GM18951 (cell line): ENCODE measurements around the gene ADNP2.

Experiments used
- POLR2A ChIP-seq: IDR thresholded peaks from 4 replicates; pipeline ENCODE4 v1.6.1; 2011; ENCODE audit warnings: mild to moderate bottlenecking; ENCODE audit not compliant: insufficient read length, insufficient read depth; ENCODE audit errors: extremely low read depth
- in situ Hi-C: fragments of 300-500 bp; cut with MboI; formaldehyde crosslinking; loops from one replicate; pipeline ENCODE4 v1.12.0; 2022; ENCODE audit warnings: low sequenced_read_pairs, mixed read lengths, inconsistent platforms; ENCODE audit not compliant: unreplicated experiment

The ADNP2 gene

GRCh38 chr18:80175451-80176204, 66.6 kb downstream of the ADNP2 start:
- in situ Hi-C loops: no loop called here
- TF ChIP-seq POLR2A: no peak

GRCh38 chr18:80176334-80177073, 67.4 kb downstream of the ADNP2 start:
- in situ Hi-C loops: no loop called here
- TF ChIP-seq POLR2A: no peak

- in situ Hi-C loops: no loop called here
- TF ChIP-seq POLR2A: no peak
Measured at GRCh38 chr18:80177128-80177527, 68.1 kb downstream of the ADNP2 start.

- no peak for TF ChIP-seq POLR2A
- in situ Hi-C loops: no loop called here
Measured at GRCh38 chr18:80178935-80179818, 70.1 kb downstream of the ADNP2 start.

- no peak for TF ChIP-seq POLR2A
- in situ Hi-C loops: no loop called here
Measured at GRCh38 chr18:80179857-80180558, 70.9 kb downstream of the ADNP2 start.

GRCh38 chr18:80180778-80181564, 71.9 kb downstream of the ADNP2 start:
- no peak for TF ChIP-seq POLR2A
- in situ Hi-C loops: no loop called here

- no peak for TF ChIP-seq POLR2A
- in situ Hi-C loops: no loop called here
Measured at GRCh38 chr18:80181642-80182461, 72.8 kb downstream of the ADNP2 start.

GRCh38 chr18:80182855-80183254, 73.8 kb downstream of the ADNP2 start:
- in situ Hi-C loops: no loop called here
- TF ChIP-seq POLR2A: no peak

GRCh38 chr18:80183273-80184050, 74.4 kb downstream of the ADNP2 start:
- no peak for TF ChIP-seq POLR2A
- in situ Hi-C loops: no loop called here

GRCh38 chr18:80184243-80184772, 75.2 kb downstream of the ADNP2 start:
- in situ Hi-C loops: no loop called here

More at GRCh38 chr18:80184243-80184772, 75.2 kb downstream of the ADNP2 start:
- TF ChIP-seq POLR2A: no peak
